ENCODE results near the gene WFDC6.

GRCh38 chr20:45548410-45548809 is 9.1 kb upstream of the WFDC6 start:
- TF ChIP-seq POLR2A (IDR thresholded peaks at IDR 0.05) (no peak), POLR2AphosphoS5 (IDR thresholded peaks at IDR 0.05) (no peak), EP300 (IDR thresholded peaks at IDR 0.05) (no peak), CTCF (IDR thresholded peaks at IDR 0.05) (no peak)

Measured in sigmoid colon (tissue), 4 donors.